Measurements from ENCODE around the gene MYL5.
"Not testable (repeated sequence)": the region's sequence is repeated elsewhere in the genome, so short reads cannot be mapped to it uniquely, and the experiment has no call there.

Gene MYL5

DNA sequence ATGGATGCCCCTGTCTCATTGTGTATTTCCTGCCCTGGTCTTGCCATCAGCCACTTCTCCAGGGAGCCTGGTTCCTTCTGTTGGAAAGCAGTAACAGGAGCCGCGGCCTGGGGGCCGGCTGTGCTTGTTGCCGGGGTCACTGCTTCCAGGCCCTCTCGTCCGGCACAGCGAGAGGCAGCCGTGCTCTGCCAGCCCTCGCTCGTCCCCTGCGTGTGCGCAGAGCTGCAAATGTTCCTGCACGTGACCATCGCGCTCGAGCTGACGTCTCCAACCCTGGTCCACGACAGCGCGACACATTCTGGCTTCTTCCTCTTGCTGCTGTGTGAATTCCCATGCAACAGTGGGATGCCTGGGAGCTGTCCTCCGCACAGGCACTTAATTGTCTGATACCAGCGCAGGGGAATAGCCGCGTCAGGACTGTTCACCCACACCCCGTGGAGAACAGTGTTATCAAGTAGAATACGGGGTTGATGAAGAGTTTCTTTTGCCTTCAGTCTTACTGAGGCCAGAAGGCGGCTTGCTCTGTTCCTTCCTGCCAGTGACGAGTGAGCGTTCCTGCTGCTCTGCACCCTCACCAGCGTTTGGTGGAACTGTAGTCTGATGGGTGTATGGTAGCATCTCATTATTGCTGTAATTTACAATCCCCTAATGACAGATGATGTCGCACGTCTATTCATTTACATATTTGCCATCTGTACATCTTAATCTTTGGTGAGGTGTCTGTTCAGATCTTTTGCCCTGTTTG is 36.6 kb upstream of the MYL5 start:
- no peak overlapping the region for H3K4me3 ChIP-seq (ENCODE audit: low read depth, low read length)
- TF ChIP-seq, protein P1, sequence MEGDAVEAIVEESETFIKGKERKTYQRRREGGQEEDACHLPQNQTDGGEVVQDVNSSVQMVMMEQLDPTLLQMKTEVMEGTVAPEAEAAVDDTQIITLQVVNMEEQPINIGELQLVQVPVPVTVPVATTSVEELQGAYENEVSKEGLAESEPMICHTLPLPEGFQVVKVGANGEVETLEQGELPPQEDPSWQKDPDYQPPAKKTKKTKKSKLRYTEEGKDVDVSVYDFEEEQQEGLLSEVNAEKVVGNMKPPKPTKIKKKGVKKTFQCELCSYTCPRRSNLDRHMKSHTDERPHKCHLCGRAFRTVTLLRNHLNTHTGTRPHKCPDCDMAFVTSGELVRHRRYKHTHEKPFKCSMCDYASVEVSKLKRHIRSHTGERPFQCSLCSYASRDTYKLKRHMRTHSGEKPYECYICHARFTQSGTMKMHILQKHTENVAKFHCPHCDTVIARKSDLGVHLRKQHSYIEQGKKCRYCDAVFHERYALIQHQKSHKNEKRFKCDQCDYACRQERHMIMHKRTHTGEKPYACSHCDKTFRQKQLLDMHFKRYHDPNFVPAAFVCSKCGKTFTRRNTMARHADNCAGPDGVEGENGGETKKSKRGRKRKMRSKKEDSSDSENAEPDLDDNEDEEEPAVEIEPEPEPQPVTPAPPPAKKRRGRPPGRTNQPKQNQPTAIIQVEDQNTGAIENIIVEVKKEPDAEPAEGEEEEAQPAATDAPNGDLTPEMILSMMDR (IDR thresholded peaks at IDR 0.05; ENCODE audit: borderline replicate concordance, insufficient read depth, low read depth, low read length) = no peak

DNA sequence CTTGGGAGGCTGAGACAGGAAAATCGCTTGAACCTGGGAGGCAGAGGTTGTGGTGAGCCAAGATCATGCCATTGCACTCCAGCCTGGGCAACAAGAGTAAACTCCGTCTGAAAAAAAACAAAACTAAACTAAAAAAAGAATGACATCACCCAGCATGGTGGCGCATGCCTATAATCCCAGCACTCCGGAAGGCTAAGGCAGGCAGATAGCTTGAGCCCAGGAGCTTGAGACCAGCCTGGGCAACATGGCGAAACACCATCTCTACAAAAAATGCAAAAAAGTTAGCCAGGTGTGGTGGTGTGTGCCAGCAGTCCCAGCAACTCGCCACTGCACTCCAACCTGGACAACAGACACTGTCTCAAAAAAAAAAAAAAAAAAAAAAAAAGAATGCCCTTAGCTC is 32.0 kb upstream of the MYL5 start:
- H3K4me3 ChIP-seq (ENCODE audit: low read depth, low read length) = not testable (repeated sequence)

DNA sequence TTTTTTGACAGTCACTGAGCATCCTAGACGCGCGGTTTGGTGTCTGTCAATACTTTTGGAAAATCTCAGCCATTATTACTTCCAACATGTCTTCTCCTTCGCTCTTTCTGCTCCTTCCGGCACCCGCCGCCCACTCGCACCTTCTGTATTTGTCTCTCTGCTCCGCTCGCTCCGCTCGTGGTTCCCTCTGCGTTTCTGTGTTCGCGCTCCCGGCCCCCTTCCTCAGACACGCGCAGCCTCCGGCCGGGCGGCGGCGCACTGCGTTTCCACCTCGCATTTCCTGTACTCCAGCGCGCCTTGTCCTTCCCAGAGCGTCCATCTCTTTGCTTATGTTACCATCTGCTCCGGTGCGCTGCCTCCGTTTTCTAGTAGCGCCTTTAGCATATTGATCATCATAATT is 27.9 kb upstream of the MYL5 start:
- no peak overlapping the region for H3K4me3 ChIP-seq (ENCODE audit: low read depth, low read length)
- TF ChIP-seq, protein P1 (IDR thresholded peaks at IDR 0.05; ENCODE audit: borderline replicate concordance, insufficient read depth, low read depth, low read length) = no peak

DNA sequence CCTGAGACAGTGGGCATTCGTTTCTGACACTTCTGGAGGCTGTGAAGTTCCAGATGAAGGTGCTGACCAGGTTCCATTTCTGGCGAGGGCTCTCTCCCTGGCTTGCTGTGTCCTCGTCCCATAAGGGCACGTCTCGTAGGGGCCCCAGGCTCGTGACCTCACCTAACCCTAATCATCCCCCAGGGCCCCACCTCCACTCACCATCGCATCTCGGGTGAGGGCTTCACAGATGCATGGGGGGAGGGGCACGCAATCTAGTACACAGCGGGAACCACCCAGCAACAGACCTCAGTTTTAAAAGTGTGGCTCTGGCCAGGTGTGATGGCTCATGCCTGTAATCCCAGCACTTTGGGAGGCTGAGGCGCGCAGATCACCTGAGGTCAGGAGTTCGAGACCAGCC is 26.9 kb upstream of the MYL5 start:
- H3K4me3 ChIP-seq (ENCODE audit: low read depth, low read length) = no peak overlapping the region
- TF ChIP-seq, protein P1 (IDR thresholded peaks at IDR 0.05; ENCODE audit: borderline replicate concordance, insufficient read depth, low read depth, low read length) = no peak

DNA sequence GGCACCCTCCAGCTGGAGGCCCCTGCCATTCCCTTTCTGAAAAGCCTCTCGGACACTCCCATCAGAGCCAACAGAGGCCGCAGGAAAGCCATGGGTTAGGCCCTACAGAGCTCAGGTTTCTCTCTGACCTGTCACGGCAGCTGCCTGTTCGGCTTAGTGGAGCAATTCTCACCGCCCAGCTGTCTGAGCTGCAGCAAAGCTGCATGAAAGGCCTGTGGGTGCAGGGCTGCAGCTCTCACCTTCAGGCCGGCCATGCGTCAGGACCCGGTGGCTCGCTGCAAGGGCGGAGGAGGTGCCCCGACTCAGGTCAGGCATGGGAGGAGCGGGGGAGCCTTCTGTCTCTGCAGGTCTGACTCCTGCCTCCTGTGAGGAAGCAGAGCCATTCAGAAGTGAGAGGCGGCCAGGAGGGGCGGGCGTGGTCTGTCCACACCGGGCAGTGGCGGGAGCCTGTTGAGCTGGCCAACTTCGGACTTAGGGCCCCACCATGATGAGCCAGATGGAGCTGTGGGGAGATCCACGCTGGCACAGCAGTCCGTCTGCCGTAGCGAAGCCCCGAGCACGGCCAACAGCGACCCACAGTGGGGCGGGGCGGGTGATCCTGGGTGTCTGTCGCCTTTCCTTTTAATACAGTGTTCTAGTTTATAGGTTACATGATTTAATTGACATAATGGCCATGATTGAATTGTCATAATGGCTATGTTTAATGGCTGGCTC is 25.6 kb upstream of the MYL5 start:
- TF ChIP-seq, protein P1 (IDR thresholded peaks at IDR 0.05; ENCODE audit: borderline replicate concordance, insufficient read depth, low read depth, low read length) = no peak
- H3K4me3 ChIP-seq (ENCODE audit: low read depth, low read length) = no peak overlapping the region

DNA sequence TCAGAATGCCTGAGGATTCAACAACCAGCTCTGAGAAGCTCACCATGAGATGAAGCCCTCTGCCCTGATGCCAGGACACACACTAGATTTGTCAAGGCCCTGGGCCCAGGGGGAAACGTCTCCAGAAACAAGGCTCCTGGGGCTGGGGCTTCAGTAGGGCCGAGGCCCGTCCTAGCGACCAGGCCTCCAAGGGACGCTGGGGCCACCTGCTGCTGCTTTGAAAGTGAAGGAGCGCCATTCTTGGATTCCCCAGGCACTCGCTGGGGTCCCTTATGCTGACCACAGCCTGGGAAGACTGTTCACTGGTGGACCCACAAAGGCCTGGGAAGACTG is 25.1 kb upstream of the MYL5 start:
- H3K4me3 ChIP-seq (ENCODE audit: low read depth, low read length) = no peak overlapping the region
- TF ChIP-seq, protein P1 (IDR thresholded peaks at IDR 0.05; ENCODE audit: borderline replicate concordance, insufficient read depth, low read depth, low read length) = no peak

DNA sequence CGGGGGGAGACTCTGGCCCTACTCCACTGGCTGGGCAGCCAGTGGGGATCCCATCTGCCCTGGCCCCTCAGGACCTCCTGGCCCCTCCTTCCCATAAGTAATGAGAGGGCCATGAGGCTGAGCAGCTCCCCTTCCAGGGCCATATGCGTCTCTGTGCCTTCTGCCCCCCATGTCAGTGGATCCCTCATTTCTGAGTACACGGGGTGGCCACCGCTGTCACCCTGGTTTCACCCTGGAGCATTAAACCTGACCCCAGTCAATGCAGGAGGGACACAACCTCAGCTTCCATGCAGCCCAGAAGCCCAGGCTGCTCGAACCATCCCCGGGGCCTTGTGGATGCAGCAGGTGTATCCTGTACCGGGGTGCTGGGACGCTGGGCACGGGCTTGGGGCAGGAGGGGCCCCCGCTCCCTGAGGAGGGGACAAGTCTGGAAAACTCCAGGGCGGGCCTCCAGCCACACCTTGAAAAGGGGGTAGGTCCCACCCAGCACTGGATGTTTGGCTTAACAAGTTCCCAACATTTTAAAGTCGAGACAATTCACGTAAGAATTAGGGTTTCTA is 24.5 kb upstream of the MYL5 start:
- no peak overlapping the region for H3K4me3 ChIP-seq (ENCODE audit: low read depth, low read length)
- TF ChIP-seq, protein P1 (IDR thresholded peaks at IDR 0.05; ENCODE audit: borderline replicate concordance, insufficient read depth, low read depth, low read length) = no peak
